Measurements from ENCODE around the gene NGDN. TPM values are rescaled to one million over a fixed set of nuclear protein-coding genes. Genes with fewer than 3 reads are reported as not detected.

NGDN gene
- total RNA-seq, 1 donor from 2014 or later = 60.1 TPM

DNA sequence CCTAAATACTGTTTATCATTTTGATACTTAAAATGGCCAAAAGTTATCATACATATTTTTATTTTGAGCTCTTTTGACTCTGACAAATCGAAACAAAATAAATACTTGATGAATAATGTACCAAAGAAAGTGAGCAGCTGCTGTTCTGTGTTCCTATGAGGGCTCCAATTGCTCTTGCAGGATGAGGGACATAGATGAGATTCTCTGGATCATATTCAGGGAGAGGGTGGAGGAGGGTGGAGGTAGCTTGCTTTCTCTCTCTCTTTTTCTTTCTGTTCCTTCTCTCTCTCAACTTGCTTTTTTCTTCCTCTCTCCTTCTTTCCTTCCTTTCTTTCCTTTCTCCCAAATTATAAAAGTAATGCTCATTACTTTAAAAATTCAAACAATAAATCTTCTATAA lies 25.2 kb upstream of the NGDN start:
- TF ChIP-seq, protein P1, sequence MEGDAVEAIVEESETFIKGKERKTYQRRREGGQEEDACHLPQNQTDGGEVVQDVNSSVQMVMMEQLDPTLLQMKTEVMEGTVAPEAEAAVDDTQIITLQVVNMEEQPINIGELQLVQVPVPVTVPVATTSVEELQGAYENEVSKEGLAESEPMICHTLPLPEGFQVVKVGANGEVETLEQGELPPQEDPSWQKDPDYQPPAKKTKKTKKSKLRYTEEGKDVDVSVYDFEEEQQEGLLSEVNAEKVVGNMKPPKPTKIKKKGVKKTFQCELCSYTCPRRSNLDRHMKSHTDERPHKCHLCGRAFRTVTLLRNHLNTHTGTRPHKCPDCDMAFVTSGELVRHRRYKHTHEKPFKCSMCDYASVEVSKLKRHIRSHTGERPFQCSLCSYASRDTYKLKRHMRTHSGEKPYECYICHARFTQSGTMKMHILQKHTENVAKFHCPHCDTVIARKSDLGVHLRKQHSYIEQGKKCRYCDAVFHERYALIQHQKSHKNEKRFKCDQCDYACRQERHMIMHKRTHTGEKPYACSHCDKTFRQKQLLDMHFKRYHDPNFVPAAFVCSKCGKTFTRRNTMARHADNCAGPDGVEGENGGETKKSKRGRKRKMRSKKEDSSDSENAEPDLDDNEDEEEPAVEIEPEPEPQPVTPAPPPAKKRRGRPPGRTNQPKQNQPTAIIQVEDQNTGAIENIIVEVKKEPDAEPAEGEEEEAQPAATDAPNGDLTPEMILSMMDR (IDR thresholded peaks at IDR 0.05) = no peak
- TF ChIP-seq EZH2 (IDR thresholded peaks at IDR 0.05) = no peak
- TF ChIP-seq EZH2phosphoT487 (IDR thresholded peaks at IDR 0.05) = no peak
- H3K4me3 ChIP-seq = no peak overlapping the region

DNA sequence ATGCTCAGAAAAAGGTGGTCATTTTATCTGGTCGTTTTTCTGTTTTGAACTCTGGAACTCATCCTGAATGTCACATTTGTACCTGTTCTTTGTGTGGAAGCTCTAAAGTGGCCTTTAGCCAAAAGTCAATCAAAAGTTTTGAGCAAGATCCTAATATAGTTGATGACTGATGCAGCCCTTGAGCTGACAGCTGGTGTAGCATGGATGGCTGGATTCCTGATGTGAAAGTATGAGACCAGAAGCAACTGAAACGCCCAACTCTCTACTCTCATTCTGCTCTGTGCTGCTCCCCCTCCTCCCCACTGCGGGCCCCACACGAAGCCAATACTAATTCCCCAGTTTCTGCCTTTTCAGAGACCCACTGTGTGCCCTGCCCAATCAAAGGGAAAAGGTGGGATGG lies 23.7 kb upstream of the NGDN start:
- H3K27me3 Mint-ChIP-seq (ENCODE audit: insufficient read depth, low read depth) = peaks cover 7% of the 10 kb centered on the region
- no peaks in the 10 kb centered on the region for H3K79me2 ChIP-seq (ENCODE audit: low read depth)
- peak overlapping the region; percentile 86 for H3K27ac Mint-ChIP-seq
- no peak overlapping the region for H3K4me2 ChIP-seq
- peaks cover 12% of the 10 kb centered on the region for H3F3A ChIP-seq (ENCODE audit: low read depth)
- no peaks in the 10 kb centered on the region for H3K9me3 Mint-ChIP-seq
- no peak overlapping the region for H2AFZ ChIP-seq (replicated peaks)
- no peak overlapping the region for H3K4me3 ChIP-seq
- H3K27me3 ChIP-seq = peaks cover 9% of the 10 kb centered on the region
- H3K9ac ChIP-seq = no peak overlapping the region
- H3K4me1 Mint-ChIP-seq = peaks cover 28% of the 10 kb centered on the region
- no peak overlapping the region for H3K27ac ChIP-seq
- H4K20me1 ChIP-seq (ENCODE audit: low read depth) = no peaks in the 10 kb centered on the region
- peaks cover 27% of the 10 kb centered on the region for H3K4me1 ChIP-seq
- no peak overlapping the region for H3K4me3 Mint-ChIP-seq
- H3K36me3 ChIP-seq = no peaks in the 10 kb centered on the region
- no peak for DNase-seq (ENCODE audit: low spot score)
- no peak for TF ChIP-seq EZH2phosphoT487 (IDR thresholded peaks at IDR 0.05)
- TF ChIP-seq, protein P1 (IDR thresholded peaks at IDR 0.05) = no peak
- no peak for TF ChIP-seq EZH2 (IDR thresholded peaks at IDR 0.05)
- H3K9me3 ChIP-seq (ENCODE audit: low read depth) = no peaks in the 10 kb centered on the region
- no peaks in the 10 kb centered on the region for H3K36me3 Mint-ChIP-seq

More for the DNA sequence above, 25.2 kb upstream of the NGDN start:
- H4K20me1 ChIP-seq (ENCODE audit: low read depth) = no peaks in the 10 kb centered on the region
- H3K4me2 ChIP-seq = no peak overlapping the region
- H3K36me3 ChIP-seq = no peaks in the 10 kb centered on the region
- peaks cover 28% of the 10 kb centered on the region for H3K4me1 ChIP-seq
- peaks cover 9% of the 10 kb centered on the region for H3K27me3 ChIP-seq
- no peak for DNase-seq (ENCODE audit: low spot score)
- no peaks in the 10 kb centered on the region for H3K9me3 Mint-ChIP-seq
- no peak overlapping the region for H3K9ac ChIP-seq
- peaks cover 32% of the 10 kb centered on the region for H3K4me1 Mint-ChIP-seq
- no peak overlapping the region for H2AFZ ChIP-seq (replicated peaks)
- H3K79me2 ChIP-seq (ENCODE audit: low read depth) = no peaks in the 10 kb centered on the region
- H3K27ac ChIP-seq = no peak overlapping the region
- no peaks in the 10 kb centered on the region for H3K36me3 Mint-ChIP-seq
- no peak overlapping the region for H3K27ac Mint-ChIP-seq
- no peak overlapping the region for H3K4me3 Mint-ChIP-seq
- peaks cover 15% of the 10 kb centered on the region for H3F3A ChIP-seq (ENCODE audit: low read depth)
- H3K9me3 ChIP-seq (ENCODE audit: low read depth) = no peaks in the 10 kb centered on the region
- H3K27me3 Mint-ChIP-seq (ENCODE audit: insufficient read depth, low read depth) = peaks cover 17% of the 10 kb centered on the region

DNA sequence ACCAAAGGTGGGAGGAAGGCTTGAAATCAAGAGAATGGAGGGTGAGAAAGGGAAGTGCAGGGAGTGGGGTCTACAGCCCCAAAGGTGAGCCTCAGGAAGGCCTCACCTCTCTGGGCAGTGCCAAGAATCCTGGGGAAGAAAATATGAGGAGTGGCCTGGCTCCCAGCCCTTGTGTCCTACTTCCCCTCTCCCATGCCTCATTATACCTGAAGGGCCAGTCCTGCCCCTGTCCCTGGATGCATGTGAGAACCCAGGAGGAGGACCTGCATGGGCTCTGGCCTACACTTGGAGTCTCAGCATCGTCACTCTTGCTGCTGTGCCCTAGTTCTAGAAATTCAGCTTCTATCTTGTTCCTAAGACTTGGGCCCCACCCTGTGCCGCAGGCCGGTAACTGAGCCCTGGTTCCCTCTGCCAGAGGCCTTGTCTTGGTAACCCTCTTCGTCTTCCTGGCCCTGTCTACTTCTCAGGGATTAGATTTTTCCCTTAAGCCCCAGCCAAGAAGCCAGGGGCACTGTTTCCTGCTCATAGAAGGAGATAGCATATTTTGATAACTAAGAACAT lies 23.1 kb upstream of the NGDN start:
- no peak overlapping the region for H3K27ac Mint-ChIP-seq
- Histone ChIP-seq H3K27me3 (peaks cover 9% of the 10 kb centered on the region), H3K4me1 (peaks cover 24% of the 10 kb centered on the region)

More for the DNA sequence above, 23.1 kb upstream of the NGDN start:
- Histone ChIP-seq H3K79me2 (ENCODE audit: low read depth) (no peaks in the 10 kb centered on the region), H3K9ac (no peak overlapping the region), H4K20me1 (ENCODE audit: low read depth) (no peaks in the 10 kb centered on the region), H3K4me3 (no peak overlapping the region), H3K9me3 (ENCODE audit: low read depth) (no peaks in the 10 kb centered on the region), H3F3A (ENCODE audit: low read depth) (peaks cover 12% of the 10 kb centered on the region), H3K36me3 (no peaks in the 10 kb centered on the region), H3K27ac (no peak overlapping the region), H2AFZ (replicated peaks) (no peak overlapping the region), H3K4me2 (no peak overlapping the region)
- Mint-ChIP-seq H3K4me3 (no peak overlapping the region), H3K36me3 (no peaks in the 10 kb centered on the region), H3K27me3 (ENCODE audit: insufficient read depth, low read depth) (peaks cover 7% of the 10 kb centered on the region), H3K4me1 (peaks cover 23% of the 10 kb centered on the region), H3K9me3 (no peaks in the 10 kb centered on the region)
- no peak for TF ChIP-seq EZH2phosphoT487 (IDR thresholded peaks at IDR 0.05)
- TF ChIP-seq, protein P1 (IDR thresholded peaks at IDR 0.05) = no peak
- TF ChIP-seq EZH2 (IDR thresholded peaks at IDR 0.05) = no peak
- no peak for DNase-seq (ENCODE audit: low spot score)

Measured in neural progenitor cell (in vitro differentiated cells).